Dendritic cell treated with granulocyte-macrophage colony-stimulating factor and Interleukin-4, amounts not matched to agents 40 ng/mL and 50 ng/mL, for 4 days (primary cell): ENCODE measurements around the gene GALNT17.

Source experiments
- H3K27ac Mint-ChIP-seq: one replicate; pipeline ENCODE4 v1.8.0; 2022; ENCODE audit warnings: mild to moderate bottlenecking, mixed read lengths
- H3K27me3 Mint-ChIP-seq: one replicate; pipeline ENCODE4 v1.8.0; 2022; ENCODE audit warnings: mild to moderate bottlenecking, mixed read lengths
- H3K36me3 Mint-ChIP-seq: one replicate; pipeline ENCODE4 v1.8.0; 2022; ENCODE audit warnings: low read depth, mixed read lengths
- H3K4me1 Mint-ChIP-seq: one replicate; pipeline ENCODE4 v1.8.0; 2022; ENCODE audit warnings: low read depth, mixed read lengths
- H3K4me3 Mint-ChIP-seq: one replicate; pipeline ENCODE4 v1.8.0; 2022; ENCODE audit warnings: mild to moderate bottlenecking, moderate library complexity, mixed read lengths
- H3K9me3 Mint-ChIP-seq: one replicate; pipeline ENCODE4 v1.8.0; 2022; ENCODE audit warnings: mixed read lengths
- intact Hi-C: fragments of 100-400 bp; cut with micrococcal nuclease; formaldehyde crosslinking; loops from one replicate; pipeline ENCODE4 v1.15.0; 2022

GALNT17 gene

GRCh38 chr7:71479231-71479630, 347.3 kb downstream of the GALNT17 start:
- no peak overlapping the region for H3K27ac Mint-ChIP-seq
- no peaks in the 10 kb centered on the region for H3K4me1 Mint-ChIP-seq
- peaks cover 13% of the 10 kb centered on the region for H3K9me3 Mint-ChIP-seq
- H3K4me3 Mint-ChIP-seq = no peak overlapping the region
- no peaks in the 10 kb centered on the region for H3K27me3 Mint-ChIP-seq
- H3K36me3 Mint-ChIP-seq = no peaks in the 10 kb centered on the region
- intact Hi-C loops = no loop called here

DNA sequence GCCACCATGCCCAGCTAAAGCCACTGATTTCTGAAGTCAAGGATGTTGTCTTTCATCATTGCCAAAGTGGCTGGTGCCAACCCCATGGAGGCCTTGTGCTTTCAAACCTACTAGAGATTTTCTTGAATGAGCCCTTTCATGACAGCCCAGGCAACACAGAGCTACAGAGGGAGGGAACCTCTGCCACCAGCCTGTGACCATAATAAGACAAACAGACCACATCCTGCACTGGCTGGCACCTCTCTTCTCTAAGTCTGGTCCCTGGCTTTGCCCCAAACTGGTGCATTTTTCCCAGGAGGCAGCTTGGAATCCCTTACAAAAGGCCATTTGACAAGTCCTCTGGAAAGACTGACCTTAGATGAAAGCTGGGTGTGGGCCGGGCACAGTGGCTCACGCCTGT, 348.8 kb downstream of the GALNT17 start:
- no peak overlapping the region for H3K4me3 Mint-ChIP-seq
- H3K36me3 Mint-ChIP-seq = no peaks in the 10 kb centered on the region
- H3K27ac Mint-ChIP-seq = no peak overlapping the region
- intact Hi-C loops = no loop called here
- H3K4me1 Mint-ChIP-seq = no peaks in the 10 kb centered on the region
- no peaks in the 10 kb centered on the region for H3K27me3 Mint-ChIP-seq
- peaks cover 11% of the 10 kb centered on the region for H3K9me3 Mint-ChIP-seq

- Mint-ChIP-seq H3K4me3 (no peak overlapping the region), H3K36me3 (no peaks in the 10 kb centered on the region), H3K27ac (no peak overlapping the region), H3K9me3 (no peaks in the 10 kb centered on the region), H3K4me1 (no peaks in the 10 kb centered on the region), H3K27me3 (no peaks in the 10 kb centered on the region)
- intact Hi-C loops = no loop called here
These were observed 350.3 kb downstream of the GALNT17 start for GRCh38 chr7:71482284-71482683.

DNA sequence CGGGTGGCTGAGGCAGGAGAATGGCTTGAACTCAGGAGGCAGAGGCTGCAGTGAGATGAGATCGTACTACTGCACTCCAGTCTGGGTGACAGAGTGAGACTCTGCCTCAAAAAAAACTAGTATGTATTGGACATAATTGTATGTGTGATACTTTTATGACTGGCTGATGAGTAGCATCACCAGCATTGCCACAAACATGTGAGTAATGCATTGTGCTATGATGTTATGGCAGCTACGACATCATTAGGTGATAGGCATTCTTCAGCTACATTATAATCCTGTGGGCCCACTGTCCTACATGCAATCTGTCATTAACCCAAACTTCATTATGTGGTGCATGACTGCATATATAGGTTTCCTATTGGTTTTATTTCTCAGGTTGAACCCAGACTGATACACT, 352.4 kb downstream of the GALNT17 start:
- Mint-ChIP-seq H3K4me1 (no peaks in the 10 kb centered on the region), H3K27ac (no peak overlapping the region), H3K4me3 (no peak overlapping the region), H3K27me3 (no peaks in the 10 kb centered on the region), H3K36me3 (no peaks in the 10 kb centered on the region), H3K9me3 (no peaks in the 10 kb centered on the region)
- intact Hi-C loops = no loop called here

GRCh38 chr7:71485586-71485985, 353.6 kb downstream of the GALNT17 start:
- Mint-ChIP-seq H3K36me3 (no peaks in the 10 kb centered on the region), H3K27ac (no peak overlapping the region), H3K27me3 (no peaks in the 10 kb centered on the region), H3K9me3 (no peaks in the 10 kb centered on the region), H3K4me3 (no peak overlapping the region), H3K4me1 (no peaks in the 10 kb centered on the region)
- intact Hi-C loops = no loop called here

- Mint-ChIP-seq H3K36me3 (no peaks in the 10 kb centered on the region), H3K9me3 (no peaks in the 10 kb centered on the region), H3K27ac (no peak overlapping the region), H3K4me3 (no peak overlapping the region), H3K27me3 (no peaks in the 10 kb centered on the region), H3K4me1 (no peaks in the 10 kb centered on the region)
- intact Hi-C loops = no loop called here
These were observed 354.5 kb downstream of the GALNT17 start for GRCh38 chr7:71486414-71486813.

- H3K9me3 Mint-ChIP-seq = no peaks in the 10 kb centered on the region
- intact Hi-C loops = no loop called here
These were observed 355.1 kb downstream of the GALNT17 start for GRCh38 chr7:71486856-71487628.

GRCh38 chr7:71488308-71488707, 356.4 kb downstream of the GALNT17 start:
- no peaks in the 10 kb centered on the region for H3K9me3 Mint-ChIP-seq

More at GRCh38 chr7:71486856-71487628, 355.1 kb downstream of the GALNT17 start:
- H3K36me3 Mint-ChIP-seq = no peaks in the 10 kb centered on the region
- H3K27me3 Mint-ChIP-seq = no peaks in the 10 kb centered on the region
- H3K4me1 Mint-ChIP-seq = no peaks in the 10 kb centered on the region
- H3K4me3 Mint-ChIP-seq = no peak overlapping the region
- no peak overlapping the region for H3K27ac Mint-ChIP-seq

DNA sequence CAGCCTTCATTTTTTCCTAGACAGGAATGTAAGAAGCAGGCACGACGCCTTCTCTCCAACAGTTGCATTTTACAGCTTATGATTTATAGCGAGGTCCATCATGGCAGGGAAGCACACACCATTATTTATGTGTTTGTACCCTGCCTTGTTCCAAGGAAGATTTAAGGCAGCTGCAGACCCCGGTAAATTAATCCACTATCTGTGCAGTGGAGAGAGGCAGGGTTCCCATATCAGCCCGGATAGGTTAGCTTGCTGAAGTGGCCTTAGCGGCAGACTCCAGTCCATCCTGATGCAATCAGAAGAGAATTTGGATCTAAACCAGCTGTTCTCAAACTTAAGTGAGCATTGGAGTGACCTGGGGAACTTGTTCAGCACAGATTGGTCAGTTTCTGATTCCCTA, 359.4 kb downstream of the GALNT17 start:
- Mint-ChIP-seq H3K36me3 (no peaks in the 10 kb centered on the region), H3K4me3 (no peak overlapping the region), H3K27ac (no peak overlapping the region), H3K4me1 (no peaks in the 10 kb centered on the region), H3K9me3 (no peaks in the 10 kb centered on the region), H3K27me3 (no peaks in the 10 kb centered on the region)
- intact Hi-C loops = no loop called here

More at GRCh38 chr7:71488308-71488707, 356.4 kb downstream of the GALNT17 start:
- no peaks in the 10 kb centered on the region for H3K27me3 Mint-ChIP-seq
- H3K4me1 Mint-ChIP-seq = no peaks in the 10 kb centered on the region
- H3K4me3 Mint-ChIP-seq = no peak overlapping the region
- intact Hi-C loops = no loop called here
- H3K36me3 Mint-ChIP-seq = no peaks in the 10 kb centered on the region
- H3K27ac Mint-ChIP-seq = no peak overlapping the region

- Mint-ChIP-seq H3K4me1 (no peaks in the 10 kb centered on the region), H3K4me3 (no peak overlapping the region), H3K27ac (no peak overlapping the region), H3K27me3 (no peaks in the 10 kb centered on the region), H3K36me3 (no peaks in the 10 kb centered on the region), H3K9me3 (peaks cover 7% of the 10 kb centered on the region)
- intact Hi-C loops = no loop called here
These were observed 363.9 kb downstream of the GALNT17 start for GRCh38 chr7:71495828-71496227.

DNA sequence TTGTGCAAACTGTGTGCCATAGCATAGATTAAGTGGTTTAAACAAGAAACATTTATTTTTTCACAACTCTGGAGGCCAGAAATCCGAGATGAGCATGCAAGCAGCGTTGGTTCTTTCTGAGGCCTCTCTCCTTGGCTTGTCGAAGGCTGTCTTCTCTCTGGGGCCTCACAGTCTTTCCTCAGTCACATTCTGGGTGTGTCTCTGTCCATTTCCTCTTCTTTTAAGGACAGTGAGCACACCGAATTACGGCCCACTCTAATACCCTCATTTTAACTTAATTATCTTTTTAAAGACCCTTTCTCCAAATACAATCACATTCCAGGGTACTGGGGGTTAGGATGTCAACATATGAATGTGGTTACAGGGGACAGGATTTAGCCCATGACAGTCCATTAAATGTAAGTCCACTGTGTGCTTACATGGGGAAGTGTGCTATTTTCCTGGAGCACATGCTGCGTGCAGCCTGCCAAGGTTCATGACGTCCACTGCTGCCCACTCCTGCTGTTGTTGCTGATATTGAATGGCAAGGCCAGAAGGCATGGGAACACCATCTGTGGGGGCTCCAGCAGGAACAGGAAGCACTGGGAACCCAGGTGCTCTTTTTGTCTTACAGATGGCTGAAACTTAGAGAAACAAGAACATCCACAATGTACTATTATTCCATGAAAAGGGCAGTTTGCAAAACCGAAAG, 365.5 kb downstream of the GALNT17 start:
- Mint-ChIP-seq H3K27me3 (no peaks in the 10 kb centered on the region), H3K27ac (no peak overlapping the region), H3K9me3 (peaks cover 18% of the 10 kb centered on the region), H3K4me1 (no peaks in the 10 kb centered on the region), H3K36me3 (no peaks in the 10 kb centered on the region), H3K4me3 (no peak overlapping the region)
- intact Hi-C loops = no loop called here

DNA sequence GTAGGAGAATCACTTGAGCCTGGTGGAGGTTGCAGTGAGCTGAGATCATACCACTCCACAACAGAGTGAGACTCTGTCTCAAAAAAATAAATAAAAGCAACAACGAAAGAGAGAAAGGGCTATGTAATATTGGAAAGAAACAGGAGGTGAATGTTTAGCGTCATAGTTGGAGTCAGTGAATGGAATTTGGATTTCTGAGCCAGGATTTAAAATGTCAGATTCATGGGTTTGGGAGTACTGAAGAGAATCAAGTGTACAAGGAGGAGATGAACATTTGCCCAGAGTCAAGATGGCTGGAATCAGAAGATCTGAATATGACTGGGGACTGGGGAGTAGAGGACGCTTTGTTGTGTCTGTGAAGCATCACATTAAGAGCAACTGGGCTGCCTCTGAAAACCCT, 366.4 kb downstream of the GALNT17 start:
- intact Hi-C loops = no loop called here
- Mint-ChIP-seq H3K27ac (no peak overlapping the region), H3K9me3 (peaks cover 18% of the 10 kb centered on the region), H3K27me3 (no peaks in the 10 kb centered on the region), H3K4me3 (no peak overlapping the region), H3K4me1 (no peaks in the 10 kb centered on the region), H3K36me3 (no peaks in the 10 kb centered on the region)

GRCh38 chr7:71504697-71505441, 372.9 kb downstream of the GALNT17 start:
- H3K9me3 Mint-ChIP-seq = peaks cover 29% of the 10 kb centered on the region
- intact Hi-C loops = no loop called here
- no peaks in the 10 kb centered on the region for H3K36me3 Mint-ChIP-seq
- H3K27me3 Mint-ChIP-seq = no peaks in the 10 kb centered on the region
- H3K4me1 Mint-ChIP-seq = no peaks in the 10 kb centered on the region
- H3K27ac Mint-ChIP-seq = no peak overlapping the region
- no peak overlapping the region for H3K4me3 Mint-ChIP-seq

DNA sequence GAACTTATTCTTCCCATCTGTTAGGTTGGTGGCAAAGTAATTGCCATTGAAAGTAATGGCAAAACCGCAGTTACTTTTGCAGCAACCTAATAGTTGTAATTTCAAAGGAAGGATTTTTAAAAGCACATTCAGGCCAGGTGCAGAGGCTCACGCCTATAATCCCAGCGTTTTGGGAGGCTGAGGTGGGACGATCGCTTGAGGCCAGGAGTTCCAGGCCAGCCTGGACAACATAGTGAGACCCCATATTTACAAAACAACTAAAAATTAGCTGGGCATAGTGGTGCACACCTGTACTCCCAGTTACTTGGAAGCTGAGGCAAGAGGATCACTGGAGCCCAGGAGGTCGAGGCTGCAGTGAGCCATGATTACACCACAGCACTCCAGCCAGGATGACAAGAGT, 374.9 kb downstream of the GALNT17 start:
- no peaks in the 10 kb centered on the region for H3K27me3 Mint-ChIP-seq
- H3K36me3 Mint-ChIP-seq = no peaks in the 10 kb centered on the region
- no peaks in the 10 kb centered on the region for H3K4me1 Mint-ChIP-seq
- peaks cover 16% of the 10 kb centered on the region for H3K9me3 Mint-ChIP-seq
- intact Hi-C loops = no loop called here
- no peak overlapping the region for H3K27ac Mint-ChIP-seq
- no peak overlapping the region for H3K4me3 Mint-ChIP-seq
